Ovary (tissue), 9 donors: Measurements from ENCODE around the gene TBC1D8. TPM values are rescaled to one million over a fixed set of nuclear protein-coding genes. Genes with fewer than 3 reads are reported as not detected.

Experiments
- DNase-seq, 5 donors: peaks; one replicate each; pipeline ENCODE4 v3.0.0-alpha.2; 2019 to 2020
- H3K27ac ChIP-seq, 2 donors: fragments of 200-600 bp; one replicate each; pipeline versions ENCODE4 v1.5.1 to v1.8.0; 2019 to 2022
- H3K27me3 ChIP-seq: fragments of 200-600 bp; one replicate; pipeline ENCODE4 v1.8.0; 2022
- H3K36me3 ChIP-seq: fragments of 200-600 bp; sonication (generic); one replicate; pipeline ENCODE4 v1.5.1; 2019
- H3K4me1 ChIP-seq: one replicate; pipeline ENCODE4 v1.8.1; 2013; ENCODE audit warnings: mild to moderate bottlenecking, moderate library complexity; ENCODE audit not compliant: insufficient read depth
- H3K4me3 ChIP-seq: fragments of 200-600 bp; sonication (generic); one replicate; pipeline ENCODE4 v1.5.1; 2017
- H3K9me3 ChIP-seq, 2 donors: fragments of 200-600 bp in 1 of 2; sonication (generic) in 1 of 2; one replicate each; pipeline versions ENCODE4 v1.5.1 to v1.8.1; 2013 to 2019; ENCODE audit warnings: mild to moderate bottlenecking in 1 of 2, moderate library complexity in 1 of 2
- CTCF ChIP-seq, 3 donors: fragments of 450-650 bp in 2 of 3; fragments of 200-600 bp in 1 of 3; IDR thresholded peaks; one replicate each; pipeline versions ENCODE4 v1.5.1 to v1.8.0; 2016 to 2022; ENCODE audit warnings: antibody characterized with exemption in 3 of 3, mild to moderate bottlenecking in 1 of 3
- EP300 ChIP-seq: sonication (generic); formaldehyde crosslinking; IDR thresholded peaks from one replicate; pipeline ENCODE4 v1.6.1; 2017; ENCODE audit warnings: antibody characterized with exemption
- POLR2A ChIP-seq: fragments of 450-650 bp; IDR thresholded peaks from one replicate; pipeline ENCODE4 v1.6.1; 2017; ENCODE audit warnings: antibody characterized with exemption, mild to moderate bottlenecking, moderate library complexity
- WGBS, 3 donors: extraction: QIAGEN DNeasy Blood & Tissue Kit in 1 of 3; methylation state at CpG; one replicate each; pipeline versions ENCODE4 v1.1.5 to v1.1.7; 2013 to 2017; 5-methylcytosine and 5-hydroxymethylcytosine counted together
- intact Hi-C, 4 donors: fragments of 100-400 bp; cut with DNase I; formaldehyde crosslinking; loops; one replicate each; pipeline versions ENCODE4 v1.11.0 to v1.15.1; 2022 to 2023
- polyA plus RNA-seq, 2 donors: library from polyadenylated mRNA; stranded (reverse); fragments of 200-250 nt in 1 of 2; fragments of 350-450 nt in 1 of 2; fragmentation: Illumina TruSeq in 1 of 2; extraction: RNeasy Lipid Tissue Mini Kit (QIAGEN cat#74804) in 1 of 2; gene quantifications; one replicate each; pipeline ENCODE4 v1.2.3, GENCODE V29; 2013 to 2014
- small RNA-seq: library from RNA; depleted of rRNA; stranded (forward); fragments of <200 nt; gene quantifications from one replicate; pipeline ENCODE3, GENCODE V24; 2016
- total RNA-seq, 7 donors: library from RNA; depleted of rRNA in 2 of 7; stranded (reverse); fragments of >200 nt in 2 of 7; fragmentation: NEBNext Ultra II Directional in 3 of 7; extraction: Animal tissue kit (Norgen Biotek cat#: 25700) in 3 of 7; gene quantifications; one replicate each; pipeline versions ENCODE4 v1.1.0 to v1.2.4, GENCODE V29; 2016 to 2023
- donor health status: DM: no; HTN: no; CAD: no; lungs with moderate emphysema.
- donor health status: DM: no; HTN: no; CAD: no.
- donor health status: Bipolar disorder and iron deficiency.
- donor health status: DM: yes; HTN: yes; CAD: no.
- donor health status: DM: no; HTN: no; CAD: no.
- donor health status: DM: yes; HTN: yes; CAD: no.

TBC1D8 gene
- total and polyA plus RNA-seq, 9 donors: 10.8 to 44.6 (median 15.6) TPM

DNA sequence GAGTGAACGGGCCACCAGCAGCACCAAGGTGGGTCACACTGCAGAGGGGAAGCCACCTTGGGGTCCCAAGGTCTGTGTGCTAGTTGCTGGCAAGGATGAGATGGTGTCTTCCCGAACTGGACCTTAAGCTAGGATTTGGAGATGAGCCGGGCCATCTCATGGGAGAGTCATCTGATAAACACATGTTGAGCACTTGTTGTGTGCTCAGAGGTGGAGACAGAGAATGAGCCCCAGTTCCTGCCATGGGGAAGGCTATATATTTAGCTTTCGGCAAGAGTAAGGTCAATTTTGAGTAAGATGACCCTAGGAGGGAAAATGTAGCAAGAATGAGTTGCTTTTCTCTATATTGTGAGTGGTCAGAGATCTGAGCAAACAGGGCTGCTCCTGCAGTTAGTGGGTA is 190.5 kb downstream of the TBC1D8 start:
- TF ChIP-seq EP300 (no peak), CTCF (IDR thresholded peaks at IDR 0.05) (no peak), POLR2A (no peak)
- intact Hi-C loops: no loop called here
- Histone ChIP-seq H3K27ac (no peak overlapping the region), H3K27me3 (no peaks in the 10 kb centered on the region), H3K4me1 (no peaks in the 10 kb centered on the region), H3K4me3 (no peak overlapping the region), H3K36me3 (no peaks in the 10 kb centered on the region), H3K9me3 (no peaks in the 10 kb centered on the region)
- WGBS, 3 donors: 88 to 95% (median 93%) methylated on average over 4 of the region's 4 CpGs
- DNase-seq: no peak

- Histone ChIP-seq H3K4me1 (no peaks in the 10 kb centered on the region), H3K4me3 (no peak overlapping the region), H3K27me3 (no peaks in the 10 kb centered on the region), H3K9me3 (no peaks in the 10 kb centered on the region), H3K27ac (no peak overlapping the region), H3K36me3 (no peaks in the 10 kb centered on the region)
- DNase-seq: no peak
- TF ChIP-seq EP300 (no peak), CTCF (IDR thresholded peaks at IDR 0.05) (no peak), POLR2A (no peak)
- WGBS, 3 donors: 24 to 33% (median 30%) methylated on average over 6 of the region's 6 CpGs
- intact Hi-C loops: no loop called here
Measured at GRCh38 chr2:100959225-100959880, 191.8 kb downstream of the TBC1D8 start.

GRCh38 chr2:100957996-100958653 is 193.1 kb downstream of the TBC1D8 start:
- Histone ChIP-seq H3K4me1 (no peaks in the 10 kb centered on the region), H3K36me3 (no peaks in the 10 kb centered on the region), H3K9me3 (no peaks in the 10 kb centered on the region), H3K4me3 (no peak overlapping the region), H3K27ac (no peak overlapping the region), H3K27me3 (no peaks in the 10 kb centered on the region)
- 54 to 55% (median 54%) methylated on average over 16 of the region's 16 CpGs for WGBS, 3 donors
- intact Hi-C loops: no loop called here
- no peak for DNase-seq
- TF ChIP-seq EP300 (no peak), CTCF (IDR thresholded peaks at IDR 0.05) (no peak), POLR2A (no peak)

Small RNAs within 50 kb of the gene (small RNA-seq; reads per million reads assigned to genes)
- not detected for gene BBIP1P1

Other genes starting within 250 kb of the TBC1D8 start
- gene RPL31, start 149.1 kb downstream of the TBC1D8 start, total RNA-seq: 1,000 to 10,000 TPM; 2,349 to 3,823 (median 3,072) TPM
- over 10,000 TPM in 1 of 2 donors, 1,000 to 10,000 TPM in 1; 3,276 to 14,384 TPM for gene RPL31, start 149.1 kb downstream of the TBC1D8 start, polyA plus RNA-seq
- 10 to 100 TPM; 17.6 to 26.9 (median 21.0) TPM for gene CNOT11, start 101.5 kb upstream of the TBC1D8 start, total RNA-seq
- gene CNOT11, start 101.5 kb upstream of the TBC1D8 start, polyA plus RNA-seq: 10 to 100 TPM; 11.5 to 55.1 TPM
- 10 to 100 TPM; 28.1 to 62.5 (median 45.3) TPM for gene RNF149, start 157.3 kb upstream of the TBC1D8 start, total RNA-seq
- gene RNF149, start 157.3 kb upstream of the TBC1D8 start, polyA plus RNA-seq: 10 to 100 TPM; 20.3 to 45.7 TPM
- under 1 TPM in 6 of 7 donors, not detected in 1; 0.05 to 0.57 (median 0.36) TPM for gene CREG2, start 236.1 kb upstream of the TBC1D8 start, total RNA-seq
- under 1 TPM; 0.04 to 0.05 TPM for gene CREG2, start 236.1 kb upstream of the TBC1D8 start, polyA plus RNA-seq